Left colon (tissue), 2 donors: ENCODE results near the gene CYP24A1. TPM values are rescaled to one million over a fixed set of nuclear protein-coding genes. Genes with fewer than 3 reads are reported as not detected.
A peak's percentile ranks its signal among the peaks of the same experiment; 100 is the strongest.

Source experiments
- ATAC-seq: fragments of 200-7000 bp; cut with Tn5 transposase; one replicate; pipeline ENCODE4 v1.9.1; 2020; ENCODE audit warnings: mild to moderate bottlenecking, moderate library complexity
- DNase-seq, 2 donors: peaks; one replicate each; pipeline ENCODE4 v3.0.0-alpha.2; 2020
- intact Hi-C, 2 donors: fragments of 100-400 bp; cut with DNase I in 1 of 2; cut with micrococcal nuclease in 1 of 2; formaldehyde crosslinking; loops; one replicate each; pipeline versions ENCODE4 v1.11.2 to v1.14.0; 2022; cut with DNase I, micrococcal nuclease
- total RNA-seq, 2 donors: library from RNA; stranded (reverse); fragmentation: NEBNext Ultra II Directional; extraction: Animal tissue kit (Norgen Biotek cat#: 25700); gene quantifications; one replicate each; pipeline ENCODE4 v1.2.1, GENCODE V29; 2021
- donor health status: DM: no; HTN: no; CAD: no.
- donor health status: DM: yes; HTN: yes; CAD: no.

CYP24A1 gene
- total RNA-seq, 2 donors from 2014 or later: not detected

DNA sequence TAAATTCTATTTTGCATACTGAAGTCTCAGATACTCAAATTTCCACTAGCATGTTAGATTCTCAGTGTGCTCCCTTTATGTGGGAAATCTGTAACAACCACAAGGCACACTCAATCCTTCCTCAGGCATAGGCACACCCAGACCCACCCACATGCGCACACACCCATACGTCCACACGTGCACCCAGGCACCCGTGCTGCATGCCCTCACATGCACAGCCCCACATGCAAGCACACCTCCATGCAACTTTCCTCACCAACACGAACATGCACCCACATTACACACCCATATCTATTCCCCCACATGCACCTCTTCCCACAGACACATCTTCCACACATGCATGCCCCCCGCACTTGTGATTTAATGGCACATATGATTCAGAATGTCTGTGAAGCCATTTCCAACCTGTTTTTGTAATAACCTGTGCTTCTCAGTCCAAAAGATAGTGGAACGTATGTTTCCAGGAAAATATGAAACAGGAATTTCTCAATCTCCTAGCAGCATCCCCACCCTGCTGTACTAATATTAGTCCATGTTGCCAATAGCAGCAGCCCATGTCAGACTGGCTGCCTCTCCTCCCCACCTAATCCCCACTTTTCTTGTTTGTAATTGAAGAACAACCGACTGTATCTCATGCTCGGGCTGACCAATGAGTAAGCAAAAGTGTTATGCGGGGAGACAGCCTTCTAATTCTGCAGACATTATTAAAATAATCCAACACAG is 11.3 kb upstream of the CYP24A1 start:
- ATAC-seq: peak; percentile 42
- DNase-seq: no peak
- intact Hi-C loops: no loop called here

DNA sequence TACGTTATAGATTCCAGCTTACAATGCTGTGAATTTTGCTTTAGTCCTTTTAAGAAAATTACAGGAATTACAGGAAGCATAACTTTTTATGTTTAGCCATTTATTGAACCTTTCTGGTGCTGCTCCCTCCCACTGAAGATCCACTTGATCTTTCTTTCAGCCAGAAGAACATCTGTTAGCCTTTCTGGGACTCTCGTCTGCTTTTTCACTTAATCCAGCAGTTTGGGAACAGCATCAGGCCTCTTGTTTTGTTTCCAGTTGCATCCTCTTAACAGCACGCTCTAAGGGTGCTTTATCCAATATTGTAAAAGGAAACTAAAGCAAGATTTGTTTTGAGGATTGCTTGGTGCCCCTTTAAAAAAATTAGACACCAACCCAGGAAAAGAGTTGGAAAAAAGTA is 10.3 kb upstream of the CYP24A1 start:
- intact Hi-C loops: no loop called here
- DNase-seq (no peak), ATAC-seq (no peak)

DNA sequence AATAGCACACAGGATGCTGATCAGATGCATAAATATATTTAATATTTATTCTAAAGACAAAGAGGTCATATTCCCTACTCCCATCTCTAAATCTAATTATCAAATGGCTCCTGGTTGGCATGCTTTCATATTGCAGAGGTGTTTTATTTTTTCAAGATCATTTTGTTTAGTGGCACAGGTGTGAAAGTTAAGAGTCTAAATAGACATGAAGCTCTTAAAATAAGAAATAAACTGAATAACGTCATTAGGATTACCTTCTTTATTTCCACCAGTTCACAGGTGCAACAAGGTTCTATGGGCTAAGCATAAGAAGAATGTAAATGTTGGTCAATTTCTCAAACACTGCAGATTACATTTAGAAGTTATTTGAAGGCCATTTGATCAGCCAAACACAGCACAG is 7.1 kb upstream of the CYP24A1 start:
- DNase-seq: no peak
- ATAC-seq: no peak
- intact Hi-C loops: no loop called here

DNA sequence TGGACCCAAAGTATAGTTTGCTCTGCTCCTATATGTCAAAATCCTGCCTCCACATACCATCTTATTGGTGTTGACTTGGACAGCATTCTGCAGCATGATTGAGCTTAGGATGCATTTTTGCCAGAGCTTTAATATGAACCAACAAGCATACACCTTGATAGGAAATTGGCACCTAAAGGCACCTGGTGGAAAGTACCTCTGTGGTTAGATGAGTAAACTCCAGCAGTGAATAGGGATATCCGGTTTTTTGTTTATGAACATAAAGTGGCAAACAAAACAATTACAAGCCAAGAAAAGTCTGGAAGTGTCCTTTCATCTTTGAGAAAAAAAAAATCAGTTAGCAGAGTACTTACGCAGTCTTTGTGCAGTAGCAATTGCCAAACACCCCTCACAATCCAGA is 6.2 kb upstream of the CYP24A1 start:
- ATAC-seq: no peak
- intact Hi-C loops: no loop called here
- DNase-seq: no peak

DNA sequence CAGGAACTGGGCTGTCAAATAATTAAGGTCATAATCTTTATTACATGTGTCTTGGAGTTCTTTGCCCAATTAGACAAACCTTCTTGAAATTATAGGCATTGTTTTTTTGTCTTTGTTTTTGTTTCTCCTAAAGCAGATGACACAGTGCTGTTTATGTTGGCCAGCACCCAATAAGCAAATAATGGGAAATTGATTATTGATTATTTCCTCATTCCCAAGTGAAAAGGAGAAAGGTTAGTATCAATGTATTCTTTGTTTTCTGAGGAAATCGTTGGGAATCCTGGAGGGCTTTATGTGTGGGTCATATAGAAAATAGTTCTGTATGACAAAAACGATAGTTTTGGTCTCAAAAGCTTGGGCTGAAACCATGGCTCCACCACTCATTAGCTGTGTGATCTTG is 4.5 kb upstream of the CYP24A1 start:
- intact Hi-C loops: no loop called here
- DNase-seq (no peak), ATAC-seq (no peak)

DNA sequence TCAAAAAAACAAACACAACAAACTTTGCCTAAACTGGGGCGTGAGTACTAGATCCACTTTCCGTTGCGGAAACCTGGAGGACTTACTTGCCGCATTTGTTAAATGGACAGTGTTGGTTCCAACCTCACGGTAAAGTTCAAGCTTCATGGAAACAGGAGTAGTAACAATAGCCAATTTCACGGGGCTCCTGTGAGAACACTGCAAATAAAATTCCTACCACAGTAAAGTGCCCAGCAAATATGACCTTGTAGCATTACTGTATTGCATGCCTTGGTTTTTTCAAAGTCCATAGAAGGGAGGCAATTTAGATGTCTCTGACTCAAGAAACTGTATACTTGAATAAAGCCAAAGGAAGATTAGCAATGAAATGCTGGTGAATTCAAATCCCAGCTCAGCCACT is 3.6 kb upstream of the CYP24A1 start:
- no peak for DNase-seq
- ATAC-seq: no peak
- intact Hi-C loops: no loop called here

DNA sequence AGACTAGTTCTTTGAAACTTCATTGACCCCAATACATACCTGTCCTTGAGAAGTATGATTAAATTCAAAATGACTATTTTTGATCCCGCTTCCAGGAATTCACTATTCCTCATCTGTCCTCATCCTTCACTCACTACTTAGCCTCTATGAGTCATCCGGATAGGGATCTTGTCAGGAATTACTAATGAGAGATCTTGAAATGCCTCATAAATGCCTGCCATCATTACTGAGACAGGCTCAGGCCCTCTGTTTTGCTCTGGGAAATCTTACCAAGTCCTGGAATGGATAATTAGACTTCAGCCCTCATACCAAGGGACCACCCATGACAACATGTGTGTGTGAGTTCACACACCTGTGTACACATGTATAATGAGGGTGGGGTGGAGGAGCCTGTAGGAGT is 2.8 kb upstream of the CYP24A1 start:
- ATAC-seq: no peak
- no peak for DNase-seq
- intact Hi-C loops: no loop called here

DNA sequence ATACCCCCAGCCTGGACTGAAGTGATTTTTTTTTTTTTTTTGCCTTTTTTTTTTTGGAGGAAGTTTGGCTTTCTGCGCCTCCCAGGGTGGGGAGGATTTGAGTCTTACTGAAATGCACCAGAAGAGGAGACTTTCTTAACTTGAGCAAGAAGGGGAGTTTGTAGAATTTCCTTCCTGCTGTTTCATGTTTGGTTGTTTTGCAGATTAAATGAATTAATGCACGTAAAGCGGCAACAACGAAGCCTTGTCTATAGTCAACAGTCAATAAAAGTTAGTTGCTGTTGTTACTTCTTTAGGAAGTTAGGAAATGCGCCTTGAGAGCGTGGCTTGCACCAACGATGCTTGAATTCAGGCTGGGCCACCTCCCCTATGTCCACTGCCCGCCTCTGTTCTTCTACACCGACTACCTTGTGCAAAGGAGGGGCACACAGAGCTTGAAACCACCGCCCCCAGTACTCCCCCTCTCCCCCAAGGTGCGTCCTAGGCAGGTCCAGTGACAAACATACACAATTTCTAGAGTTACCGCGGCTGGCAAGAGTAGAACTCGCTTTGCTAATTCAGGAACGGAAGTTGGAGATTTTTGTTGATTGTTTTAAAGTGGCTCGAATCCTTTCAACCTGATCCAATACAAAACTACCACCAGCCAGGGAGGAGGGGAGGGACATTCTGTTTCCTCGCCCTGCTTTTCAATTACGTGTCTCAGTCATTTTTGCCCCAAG is 830 bp upstream of the CYP24A1 start:
- no peak for DNase-seq
- peak; percentile 20 for ATAC-seq
- intact Hi-C loops: no loop called here

DNA sequence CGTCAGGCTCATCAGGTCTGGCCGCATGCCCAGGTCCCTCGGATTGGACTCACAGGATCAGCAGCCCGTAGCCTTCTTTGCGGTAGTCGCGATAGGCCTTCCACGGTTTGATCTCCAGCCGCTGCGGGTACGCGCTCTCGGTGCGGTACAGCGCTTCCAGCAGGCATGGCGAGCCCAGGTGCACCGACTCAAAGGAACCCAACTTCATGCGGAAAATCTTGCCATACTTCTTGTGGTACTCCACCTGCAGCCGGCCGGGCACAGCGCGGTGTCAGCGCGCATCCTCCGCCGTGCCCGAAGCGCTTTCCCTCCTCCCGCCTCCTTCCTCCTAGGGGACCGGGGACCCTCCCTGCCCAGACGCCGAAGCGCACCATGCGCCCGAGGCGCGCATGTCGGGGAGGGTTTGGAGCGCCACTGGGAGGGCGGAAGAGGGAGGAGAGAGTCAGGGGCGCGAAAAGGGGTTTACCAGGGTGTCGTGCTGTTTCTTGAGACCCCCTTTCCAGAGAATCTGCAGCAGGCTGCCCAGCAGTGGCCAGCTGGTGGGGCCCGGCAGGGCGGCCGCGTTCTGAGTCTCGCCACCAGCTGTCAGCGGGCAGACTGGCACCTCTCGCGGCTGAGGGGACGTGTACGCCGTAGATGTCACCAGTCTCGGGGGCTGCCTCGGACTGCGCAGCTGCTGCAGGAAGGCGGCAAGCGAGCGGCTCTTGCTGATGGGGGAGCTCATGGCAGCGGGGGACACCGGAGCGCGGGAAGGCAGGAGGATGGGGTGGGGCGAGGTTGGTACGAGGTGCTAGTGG is 732 bp downstream of the CYP24A1 start:
- DNase-seq: no peak
- ATAC-seq: peak; percentile 31
- intact Hi-C loops: no loop called here

DNA sequence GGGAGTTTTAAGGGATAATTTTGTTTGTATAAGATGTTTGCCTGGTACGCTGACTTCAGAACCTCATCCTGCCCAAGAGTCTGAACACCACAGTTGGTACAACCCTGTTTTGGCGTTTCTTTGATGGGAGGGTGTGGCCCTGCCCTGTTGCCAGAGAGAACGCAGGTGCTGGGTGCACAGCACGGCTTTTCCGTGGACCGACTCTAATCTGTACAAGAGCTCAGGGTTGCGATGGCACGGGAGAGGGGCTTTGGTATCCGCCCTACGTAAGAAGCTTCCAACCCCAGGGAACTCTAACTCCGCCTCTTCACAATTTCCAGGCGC is 1.3 kb downstream of the CYP24A1 start:
- ATAC-seq (no peak), DNase-seq (no peak)
- intact Hi-C loops: no loop called here

DNA sequence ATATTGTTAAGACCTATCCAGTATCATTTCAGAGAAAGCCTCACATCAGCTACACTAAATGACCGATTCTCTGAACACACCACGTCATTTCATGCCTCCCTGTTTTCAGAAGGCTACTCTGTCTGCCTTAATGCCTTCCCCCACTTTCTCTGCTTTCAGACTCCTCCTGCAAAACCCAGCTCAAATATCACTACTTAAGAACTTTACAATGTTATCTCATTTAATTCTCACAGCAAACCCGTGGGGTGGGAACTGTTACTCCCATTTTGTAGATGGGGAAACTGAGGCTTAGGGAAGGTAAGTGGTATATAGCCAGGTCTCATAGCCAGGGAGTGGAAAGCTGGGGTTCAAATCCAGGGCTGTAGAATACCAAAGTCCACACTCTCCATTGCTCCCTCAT is 2.8 kb downstream of the CYP24A1 start:
- DNase-seq: no peak
- intact Hi-C loops: no loop called here
- ATAC-seq: no peak

DNA sequence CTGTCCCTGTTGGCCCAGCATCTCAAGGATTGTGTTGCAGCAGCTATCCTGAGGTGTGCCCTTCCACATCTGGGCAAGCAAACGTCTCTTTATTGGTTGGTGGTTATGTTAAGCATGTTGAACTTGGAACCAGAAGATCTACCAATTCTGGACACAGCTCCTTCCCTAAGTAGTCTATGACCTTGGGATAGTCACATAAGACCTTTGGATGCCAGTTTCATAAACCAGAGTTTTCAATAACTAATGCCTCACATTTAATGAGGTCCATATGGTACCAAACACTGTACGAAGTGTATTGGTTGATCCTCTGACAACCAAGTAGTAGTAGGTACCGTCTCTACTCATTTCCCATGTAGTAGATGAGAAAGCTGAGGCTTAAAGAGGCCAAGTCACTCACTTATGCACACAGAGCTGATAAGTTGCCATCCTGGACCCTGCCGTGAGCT is 3.7 kb downstream of the CYP24A1 start:
- intact Hi-C loops: no loop called here
- no peak for ATAC-seq
- DNase-seq: no peak

DNA sequence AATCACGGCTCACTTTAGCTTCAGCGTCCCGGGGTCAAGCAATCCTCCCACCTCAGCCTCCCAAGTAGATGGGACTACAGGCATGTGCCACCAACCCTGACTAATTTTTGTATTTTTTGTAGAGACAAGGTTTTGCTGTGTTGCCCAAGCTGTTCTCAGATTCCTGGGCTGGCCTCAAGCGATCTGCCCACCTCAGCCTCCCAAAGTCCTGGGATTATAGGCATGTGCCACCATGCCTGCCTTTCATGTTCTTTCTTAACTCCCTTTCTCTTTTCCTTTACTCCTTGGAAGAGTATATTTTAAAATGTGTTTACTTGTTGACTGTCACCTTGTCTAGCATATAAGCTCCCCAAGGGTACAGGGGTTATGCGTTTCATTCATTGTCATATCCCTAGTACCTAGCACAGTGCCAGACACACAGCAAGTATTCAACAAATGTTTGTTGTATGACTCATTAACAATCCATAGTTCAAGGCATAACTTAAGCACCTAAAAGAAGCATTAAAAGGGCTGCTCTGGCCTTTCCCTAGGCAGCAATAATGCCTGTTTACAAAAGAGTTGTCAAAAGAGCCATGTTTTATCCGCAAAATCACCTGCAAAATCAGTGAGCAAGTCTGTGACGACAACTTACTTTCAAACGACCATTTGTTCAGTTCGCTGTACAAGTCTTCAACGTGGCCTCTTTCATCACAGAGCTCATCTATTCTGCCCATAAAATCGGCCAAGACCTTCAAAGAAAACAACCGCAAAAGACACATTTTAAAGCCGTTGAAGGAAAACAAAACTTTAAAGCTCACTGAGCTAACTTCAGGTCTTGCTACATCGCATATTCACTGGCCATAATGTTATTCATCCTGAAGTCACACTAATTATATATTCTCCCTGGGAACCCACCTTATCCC is 4.6 kb downstream of the CYP24A1 start:
- intact Hi-C loops: no loop called here
- peak; percentile 52 for ATAC-seq
- no peak for DNase-seq

DNA sequence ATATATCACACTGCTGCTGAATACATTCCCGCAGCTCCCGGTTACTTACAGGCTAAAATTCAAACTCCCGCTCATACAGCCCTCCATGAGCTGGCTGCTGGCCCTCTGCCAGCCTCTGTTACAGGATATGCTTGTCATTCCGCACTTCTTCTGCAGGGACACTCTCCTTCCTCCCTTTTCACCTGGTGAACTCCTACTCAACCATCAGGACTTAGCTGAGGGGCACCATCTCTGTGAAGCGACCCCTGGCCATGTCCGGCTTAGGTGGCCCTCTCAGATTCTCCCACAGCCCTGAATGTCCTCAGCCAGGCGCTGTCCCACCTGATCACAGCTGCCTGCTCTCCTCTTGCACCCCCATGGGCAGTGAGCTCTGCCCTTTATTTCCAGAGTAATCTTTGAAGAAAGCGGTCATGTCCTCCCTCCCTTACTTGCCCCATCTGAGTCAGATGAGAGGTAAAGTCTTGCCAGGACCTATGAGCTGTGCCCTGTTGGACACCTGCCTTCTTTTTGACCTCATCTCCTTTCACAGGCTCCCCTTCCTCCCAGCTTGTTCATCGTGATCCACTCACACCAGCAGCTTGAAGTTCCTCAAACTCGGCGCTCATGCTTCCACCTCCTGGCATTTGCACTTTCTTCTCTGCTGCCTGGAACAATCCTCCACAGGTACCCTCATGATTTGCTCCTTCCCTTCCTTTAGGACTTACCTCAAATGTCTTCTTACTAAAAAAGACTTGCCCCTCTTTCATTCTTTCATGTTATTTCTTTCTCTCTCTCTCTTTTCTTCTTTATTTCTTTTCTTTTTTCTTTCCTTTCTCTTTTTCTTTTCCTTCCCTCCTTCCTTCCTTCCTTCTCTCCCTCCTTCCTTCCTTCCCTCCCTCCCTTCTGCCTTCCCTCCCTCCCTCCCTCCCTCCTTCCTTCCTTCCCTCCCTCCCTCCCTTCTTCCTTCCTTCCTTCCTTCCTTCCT is 5.6 kb downstream of the CYP24A1 start:
- intact Hi-C loops: no loop called here
- ATAC-seq: no peak
- DNase-seq: no peak

DNA sequence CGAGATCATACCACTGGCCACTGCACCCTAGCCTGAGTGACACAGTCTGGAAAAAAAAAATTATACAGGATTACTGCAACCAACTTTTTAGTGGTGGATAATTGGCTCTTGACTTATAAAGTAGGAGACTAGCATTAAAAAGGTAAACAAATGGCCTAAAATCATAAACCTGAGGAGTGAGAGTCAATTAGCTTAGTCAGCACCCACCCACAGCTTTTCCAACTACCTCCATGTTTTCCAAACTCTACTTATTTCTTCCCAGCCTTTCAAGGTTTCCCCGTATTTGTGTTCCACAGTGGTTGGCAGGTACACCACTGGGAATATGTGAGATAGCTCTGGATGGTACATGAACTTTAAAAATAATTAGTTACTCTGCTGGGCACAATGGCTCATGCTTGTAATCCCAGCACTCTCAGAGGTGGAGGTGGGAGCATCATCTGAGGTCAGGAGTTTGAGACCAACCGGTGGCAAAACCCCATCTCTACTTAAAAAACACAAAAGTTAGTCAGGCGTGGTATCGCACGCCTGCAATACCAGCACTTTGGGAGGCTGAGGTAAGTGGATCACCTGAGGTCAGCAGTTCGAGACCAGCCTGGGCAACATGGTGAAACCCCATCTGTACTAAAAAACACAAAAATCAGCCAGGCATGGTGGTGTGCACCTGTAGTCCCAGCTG is 6.7 kb downstream of the CYP24A1 start:
- no peak for DNase-seq
- intact Hi-C loops: no loop called here
- ATAC-seq: no peak

DNA sequence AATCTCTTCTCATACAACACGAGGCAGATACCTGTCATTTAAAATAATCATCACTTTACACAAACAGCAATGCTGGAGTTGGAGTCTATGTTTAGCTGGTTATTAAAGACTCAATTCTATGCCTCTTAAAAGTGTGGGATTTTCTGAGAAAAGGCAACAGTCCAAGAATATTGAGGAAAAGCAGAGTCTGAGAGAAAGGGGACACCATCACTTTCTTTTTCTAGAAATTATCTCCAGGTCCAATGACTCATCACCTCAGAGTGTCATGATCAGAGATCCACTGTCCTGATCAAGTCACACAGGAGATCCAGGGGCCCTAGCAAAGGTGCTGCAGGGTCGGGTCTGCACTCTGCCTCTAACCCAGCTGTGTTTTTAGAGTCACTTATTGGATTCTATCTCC is 8.0 kb downstream of the CYP24A1 start:
- no peak for ATAC-seq
- intact Hi-C loops: no loop called here
- no peak for DNase-seq

DNA sequence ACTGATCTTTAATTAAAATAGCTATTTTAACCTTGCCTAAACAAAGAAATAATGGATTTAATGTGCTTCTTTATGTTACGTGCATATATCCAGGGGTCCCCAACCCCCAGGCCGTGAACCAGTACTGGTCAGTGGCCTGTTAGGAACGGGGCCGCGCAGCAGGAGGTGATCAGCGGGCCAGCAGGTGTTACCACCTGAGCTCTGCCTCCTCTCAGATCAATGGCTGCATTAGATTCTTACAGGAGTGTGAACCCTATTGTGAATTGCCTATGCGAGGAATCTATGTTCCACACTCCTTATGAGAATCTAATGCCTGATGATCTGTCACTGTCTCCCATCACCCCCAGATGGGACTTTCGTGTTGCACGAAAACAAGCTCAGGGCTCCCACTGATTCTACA is 8.8 kb downstream of the CYP24A1 start:
- DNase-seq: no peak
- no peak for ATAC-seq
- intact Hi-C loops: no loop called here

DNA sequence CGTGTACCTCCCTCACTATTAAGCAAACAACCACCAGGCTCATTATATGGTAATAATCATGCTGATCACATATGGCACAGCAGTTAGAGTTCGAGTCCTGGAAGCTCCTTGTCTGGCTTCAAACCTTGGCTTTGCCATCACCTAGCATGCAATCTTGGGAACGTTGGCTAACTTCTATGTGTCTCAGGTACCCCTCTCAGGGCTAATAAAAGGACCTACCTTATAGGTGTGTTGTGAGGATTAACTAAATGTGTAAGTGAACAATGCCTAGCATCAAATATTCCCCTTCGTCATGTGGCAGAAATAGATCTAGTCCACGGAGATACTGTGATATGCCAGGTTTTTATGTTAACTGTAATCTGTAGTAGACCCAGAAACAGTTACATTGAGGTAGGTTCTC is 10.4 kb downstream of the CYP24A1 start:
- DNase-seq (no peak), ATAC-seq (no peak)
- intact Hi-C loops: no loop called here
